ENCODE results near the gene KCNB1. TPM values are rescaled to one million over a fixed set of nuclear protein-coding genes. Genes with fewer than 3 reads are reported as not detected.

Gene KCNB1
- total and polyA plus RNA-seq, 2 donors (not counting 1 experiment from before 2014, with no cell fraction given): 0.12 TPM; not detected in 1

DNA sequence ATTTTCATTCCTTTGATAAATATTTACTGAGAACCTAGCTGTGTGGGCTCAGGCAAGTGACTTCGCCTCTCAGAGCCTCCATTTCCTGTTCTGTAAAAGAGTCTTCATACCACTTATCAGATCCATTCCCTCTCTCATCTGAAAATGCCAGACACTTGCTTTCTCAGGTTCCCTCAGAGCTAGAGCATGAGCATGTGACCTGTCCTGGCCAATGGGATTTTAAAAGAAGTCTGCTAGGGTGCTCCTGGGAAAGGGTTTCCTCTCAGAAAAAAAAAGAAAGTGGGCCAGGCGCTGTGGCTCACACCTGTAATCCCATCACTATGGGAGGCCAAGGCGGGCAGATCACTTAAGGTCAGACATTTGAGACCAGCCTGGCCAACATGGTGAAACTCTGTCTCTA is 5.3 kb downstream of the KCNB1 start:
- no peak overlapping the region for H3K4me3 Mint-ChIP-seq
- H3K79me2 ChIP-seq (ENCODE audit: control insufficient read depth, insufficient read depth, low read length): no peaks in the 10 kb centered on the region
- TF ChIP-seq, protein P1, sequence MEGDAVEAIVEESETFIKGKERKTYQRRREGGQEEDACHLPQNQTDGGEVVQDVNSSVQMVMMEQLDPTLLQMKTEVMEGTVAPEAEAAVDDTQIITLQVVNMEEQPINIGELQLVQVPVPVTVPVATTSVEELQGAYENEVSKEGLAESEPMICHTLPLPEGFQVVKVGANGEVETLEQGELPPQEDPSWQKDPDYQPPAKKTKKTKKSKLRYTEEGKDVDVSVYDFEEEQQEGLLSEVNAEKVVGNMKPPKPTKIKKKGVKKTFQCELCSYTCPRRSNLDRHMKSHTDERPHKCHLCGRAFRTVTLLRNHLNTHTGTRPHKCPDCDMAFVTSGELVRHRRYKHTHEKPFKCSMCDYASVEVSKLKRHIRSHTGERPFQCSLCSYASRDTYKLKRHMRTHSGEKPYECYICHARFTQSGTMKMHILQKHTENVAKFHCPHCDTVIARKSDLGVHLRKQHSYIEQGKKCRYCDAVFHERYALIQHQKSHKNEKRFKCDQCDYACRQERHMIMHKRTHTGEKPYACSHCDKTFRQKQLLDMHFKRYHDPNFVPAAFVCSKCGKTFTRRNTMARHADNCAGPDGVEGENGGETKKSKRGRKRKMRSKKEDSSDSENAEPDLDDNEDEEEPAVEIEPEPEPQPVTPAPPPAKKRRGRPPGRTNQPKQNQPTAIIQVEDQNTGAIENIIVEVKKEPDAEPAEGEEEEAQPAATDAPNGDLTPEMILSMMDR (IDR thresholded peaks at IDR 0.05): no peak
- TF ChIP-seq EZH2 (IDR thresholded peaks at IDR 0.05; ENCODE audit: borderline replicate concordance, insufficient read depth, low read depth, low read length, poor library complexity, severe bottlenecking): no peak

DNA sequence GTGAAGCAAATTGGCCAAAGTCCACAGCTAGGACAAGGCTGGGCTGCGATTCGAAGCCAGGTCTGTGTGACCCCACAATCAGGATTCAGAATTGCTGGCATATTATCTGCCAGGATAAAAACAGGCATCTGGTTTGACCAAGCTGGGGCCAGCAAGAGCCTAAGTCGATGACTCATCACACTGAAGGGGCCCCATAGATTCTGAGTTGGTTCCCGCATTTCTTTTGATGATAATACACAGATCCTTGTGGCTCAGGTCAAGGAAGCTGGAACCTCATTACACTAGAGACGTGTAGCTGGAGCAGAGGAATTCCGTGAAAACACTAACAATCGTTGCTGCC is 6.5 kb downstream of the KCNB1 start:
- 85% methylated on average over 7 of the region's 7 CpGs for WGBS (ENCODE audit: insufficient coverage)
- POLR2A ChIA-PET: no interaction called here
- TF ChIP-seq EZH2 (IDR thresholded peaks at IDR 0.05; ENCODE audit: borderline replicate concordance, insufficient read depth, low read depth, low read length, poor library complexity, severe bottlenecking): no peak
- TF ChIP-seq, protein P1 (IDR thresholded peaks at IDR 0.05): no peak
- no peaks in the 10 kb centered on the region for H3K36me3 ChIP-seq (replicated peaks in 1 of 2; ENCODE audit: control extremely low read depth in 1 of 2, control insufficient read depth in 1 of 2, extremely low read depth in 1 of 2, insufficient read depth in 2 of 2, low read length in 1 of 2)
- H3K4me1 Mint-ChIP-seq: no peaks in the 10 kb centered on the region
- H3K9ac ChIP-seq (ENCODE audit: low read length): no peak overlapping the region
- H3K27me3 ChIP-seq (replicated peaks in 1 of 4; ENCODE audit: control extremely low read depth in 1 of 4, control insufficient read depth in 3 of 4, insufficient read depth in 4 of 4, low read length in 3 of 4): peaks cover 0 to 10% (median 4%) of the 10 kb centered on the region in 4 experiments
- H3K4me3 ChIP-seq (ENCODE audit: control extremely low read depth in 1 of 5, extremely low read depth in 1 of 5, insufficient read depth in 1 of 5, low read depth in 2 of 5, low read length in 4 of 5): no peak overlapping the region
- no peaks in the 10 kb centered on the region for H4K20me1 ChIP-seq (ENCODE audit: control insufficient read depth, insufficient read depth, low read length, poor library complexity, severe bottlenecking)
- no peaks in the 10 kb centered on the region for H3K9me3 Mint-ChIP-seq (ENCODE audit: insufficient read depth)
- H3K27me3 Mint-ChIP-seq: peaks cover 55% of the 10 kb centered on the region
- ATAC-seq (ENCODE audit: low read depth) (no peak), DNase-seq (no peak)
- no peak overlapping the region for H3K4me2 ChIP-seq (replicated peaks; ENCODE audit: low read depth, low read length, poor library complexity, severe bottlenecking)
- H3K4me1 ChIP-seq (ENCODE audit: control insufficient read depth in 2 of 2, insufficient read depth in 2 of 2, low read length in 2 of 2): no peaks in the 10 kb centered on the region
- peaks cover 0 to 10% (median 0%) of the 10 kb centered on the region in 3 donors for H3K9me3 ChIP-seq (ENCODE audit: control extremely low read depth in 1 of 3, control insufficient read depth in 2 of 3, insufficient read depth in 1 of 3, low read length in 2 of 3)
- no peak overlapping the region for H3K27ac Mint-ChIP-seq
- intact Hi-C loops (cut with micrococcal nuclease): no loop called here
- no peak overlapping the region for H2AFZ ChIP-seq (ENCODE audit: insufficient read depth, low read depth, low read length, poor library complexity, severe bottlenecking)
- no peak overlapping the region for H3K27ac ChIP-seq (ENCODE audit: low read length in 2 of 2)
- no peaks in the 10 kb centered on the region for H3K79me2 ChIP-seq (ENCODE audit: control insufficient read depth, insufficient read depth, low read length)
- no peak overlapping the region for H3K4me3 Mint-ChIP-seq
- CTCF ChIA-PET: no interaction called here

More for the DNA sequence above, 5.3 kb downstream of the KCNB1 start:
- H4K20me1 ChIP-seq (ENCODE audit: control insufficient read depth, insufficient read depth, low read length, poor library complexity, severe bottlenecking): no peaks in the 10 kb centered on the region
- Mint-ChIP-seq H3K27me3 (peaks cover 59% of the 10 kb centered on the region), H3K27ac (no peak overlapping the region), H3K9me3 (ENCODE audit: insufficient read depth) (no peaks in the 10 kb centered on the region), H3K4me1 (no peaks in the 10 kb centered on the region)
- no peaks in the 10 kb centered on the region for H3K4me1 ChIP-seq (ENCODE audit: control insufficient read depth in 2 of 2, insufficient read depth in 2 of 2, low read length in 2 of 2)
- H3K4me3 ChIP-seq (ENCODE audit: control extremely low read depth in 1 of 5, extremely low read depth in 1 of 5, insufficient read depth in 1 of 5, low read depth in 2 of 5, low read length in 4 of 5): no peak overlapping the region
- CTCF ChIA-PET: no interaction called here
- H3K27me3 ChIP-seq (replicated peaks in 1 of 4; ENCODE audit: control extremely low read depth in 1 of 4, control insufficient read depth in 3 of 4, insufficient read depth in 4 of 4, low read length in 3 of 4): peaks cover 0 to 20% (median 10%) of the 10 kb centered on the region in 4 experiments
- intact Hi-C loops (cut with micrococcal nuclease): no loop called here
- peaks cover 0 to 16% (median 0%) of the 10 kb centered on the region in 3 donors for H3K9me3 ChIP-seq (ENCODE audit: control extremely low read depth in 1 of 3, control insufficient read depth in 2 of 3, insufficient read depth in 1 of 3, low read length in 2 of 3)
- ATAC-seq (ENCODE audit: low read depth): no peak
- no peak overlapping the region for H3K27ac ChIP-seq (ENCODE audit: low read length in 2 of 2)
- no peak overlapping the region for H3K9ac ChIP-seq (ENCODE audit: low read length)
- H3K4me2 ChIP-seq (replicated peaks; ENCODE audit: low read depth, low read length, poor library complexity, severe bottlenecking): no peak overlapping the region
- WGBS (ENCODE audit: insufficient coverage): 43% methylated on average over 1 of the region's 3 CpGs
- POLR2A ChIA-PET: no interaction called here
- no peak overlapping the region for H2AFZ ChIP-seq (ENCODE audit: insufficient read depth, low read depth, low read length, poor library complexity, severe bottlenecking)
- no peaks in the 10 kb centered on the region for H3K36me3 ChIP-seq (replicated peaks in 1 of 2; ENCODE audit: control extremely low read depth in 1 of 2, control insufficient read depth in 1 of 2, extremely low read depth in 1 of 2, insufficient read depth in 2 of 2, low read length in 1 of 2)
- no peak for DNase-seq

All from B cell (primary cell).